Nephron (organoid): Measurements from ENCODE around the gene PAOX.

ENCODE experiments used
- H3K27ac Mint-ChIP-seq, 3 experiments: 2 replicates each; pipeline ENCODE4 v1.8.0; 2020; ENCODE audit warnings: mixed read lengths in 3 of 3, mild to moderate bottlenecking in 2 of 3, moderate library complexity in 1 of 3
- H3K27me3 Mint-ChIP-seq: 2 replicates; pipeline ENCODE4 v1.8.0; 2021; ENCODE audit warnings: low read depth, mild to moderate bottlenecking, moderate library complexity, mixed read lengths
- H3K36me3 Mint-ChIP-seq: 2 replicates; pipeline ENCODE4 v1.8.0; 2020; ENCODE audit warnings: low read depth, mixed read lengths
- H3K4me1 Mint-ChIP-seq: 2 replicates; pipeline ENCODE4 v1.8.0; 2020; ENCODE audit warnings: mixed read lengths
- H3K4me3 Mint-ChIP-seq, 3 experiments: 2 replicates each; pipeline ENCODE4 v1.8.0; 2020; ENCODE audit warnings: mild to moderate bottlenecking in 3 of 3, mixed read lengths in 3 of 3, moderate library complexity in 2 of 3
- H3K9me3 Mint-ChIP-seq: 2 replicates; pipeline ENCODE4 v1.8.0; 2020; ENCODE audit warnings: mixed read lengths
- TF ChIP-seq, protein P1 (sequence below), 3 experiments: fragments of 200-600 bp; sonication (generic); IDR thresholded peaks; one replicate each; pipeline ENCODE4 v1.5.0; 2021; ENCODE audit warnings: antibody characterized with exemption in 3 of 3; ENCODE audit not compliant: unreplicated experiment in 3 of 3

Gene PAOX

DNA sequence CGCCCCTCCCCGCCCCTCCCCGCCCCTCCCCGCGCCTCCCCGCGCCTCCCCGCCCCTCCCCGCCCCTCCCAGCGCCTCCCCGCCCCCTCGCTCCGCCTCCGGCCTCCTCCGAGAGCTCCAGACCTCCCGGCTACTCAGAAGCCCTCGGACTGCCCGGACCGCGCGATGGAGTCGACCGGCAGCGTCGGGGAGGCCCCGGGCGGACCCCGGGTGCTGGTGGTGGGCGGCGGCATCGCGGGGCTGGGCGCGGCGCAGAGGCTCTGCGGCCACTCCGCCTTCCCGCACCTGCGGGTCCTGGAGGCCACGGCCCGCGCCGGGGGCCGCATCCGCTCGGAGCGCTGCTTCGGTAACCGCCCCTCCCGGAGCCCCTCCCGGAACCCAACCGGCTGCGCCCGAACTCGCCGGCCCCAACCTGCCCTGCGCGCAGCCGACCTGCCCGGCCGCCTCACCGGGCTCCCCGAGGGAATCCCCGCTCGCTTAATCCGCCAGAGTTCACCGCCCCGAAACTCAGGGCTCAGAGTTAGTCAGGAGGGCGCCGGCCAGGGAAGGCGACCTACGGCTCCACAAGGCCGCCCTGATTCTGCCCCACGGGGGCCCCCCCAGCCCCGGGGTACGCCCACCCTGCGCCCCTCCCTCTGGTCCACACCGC is at the start of gene PAOX:
Gene PAOX, plus strand, starts transcription at position 111 of the 649 bp plus-strand sequence. Its CDS starts 55 bp downstream, at position 166.
- peaks cover 5% of the 10 kb centered on the region for H3K27me3 Mint-ChIP-seq
- peaks cover 15% of the 10 kb centered on the region for H3K4me1 Mint-ChIP-seq
- H3K27ac Mint-ChIP-seq, result peak within 1 kb of the TSS; percentile 23 to 61 (median 60)
- TF ChIP-seq, protein P1, sequence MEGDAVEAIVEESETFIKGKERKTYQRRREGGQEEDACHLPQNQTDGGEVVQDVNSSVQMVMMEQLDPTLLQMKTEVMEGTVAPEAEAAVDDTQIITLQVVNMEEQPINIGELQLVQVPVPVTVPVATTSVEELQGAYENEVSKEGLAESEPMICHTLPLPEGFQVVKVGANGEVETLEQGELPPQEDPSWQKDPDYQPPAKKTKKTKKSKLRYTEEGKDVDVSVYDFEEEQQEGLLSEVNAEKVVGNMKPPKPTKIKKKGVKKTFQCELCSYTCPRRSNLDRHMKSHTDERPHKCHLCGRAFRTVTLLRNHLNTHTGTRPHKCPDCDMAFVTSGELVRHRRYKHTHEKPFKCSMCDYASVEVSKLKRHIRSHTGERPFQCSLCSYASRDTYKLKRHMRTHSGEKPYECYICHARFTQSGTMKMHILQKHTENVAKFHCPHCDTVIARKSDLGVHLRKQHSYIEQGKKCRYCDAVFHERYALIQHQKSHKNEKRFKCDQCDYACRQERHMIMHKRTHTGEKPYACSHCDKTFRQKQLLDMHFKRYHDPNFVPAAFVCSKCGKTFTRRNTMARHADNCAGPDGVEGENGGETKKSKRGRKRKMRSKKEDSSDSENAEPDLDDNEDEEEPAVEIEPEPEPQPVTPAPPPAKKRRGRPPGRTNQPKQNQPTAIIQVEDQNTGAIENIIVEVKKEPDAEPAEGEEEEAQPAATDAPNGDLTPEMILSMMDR (IDR thresholded peaks at IDR 0.05; ENCODE audit: unreplicated experiment in 3 of 3), result no peak
- H3K36me3 Mint-ChIP-seq, result peaks cover 3% of the 10 kb centered on the region
- no peaks in the 10 kb centered on the region for H3K9me3 Mint-ChIP-seq
- peak within 1 kb of the TSS; percentile 84 to 88 (median 86) for H3K4me3 Mint-ChIP-seq

DNA sequence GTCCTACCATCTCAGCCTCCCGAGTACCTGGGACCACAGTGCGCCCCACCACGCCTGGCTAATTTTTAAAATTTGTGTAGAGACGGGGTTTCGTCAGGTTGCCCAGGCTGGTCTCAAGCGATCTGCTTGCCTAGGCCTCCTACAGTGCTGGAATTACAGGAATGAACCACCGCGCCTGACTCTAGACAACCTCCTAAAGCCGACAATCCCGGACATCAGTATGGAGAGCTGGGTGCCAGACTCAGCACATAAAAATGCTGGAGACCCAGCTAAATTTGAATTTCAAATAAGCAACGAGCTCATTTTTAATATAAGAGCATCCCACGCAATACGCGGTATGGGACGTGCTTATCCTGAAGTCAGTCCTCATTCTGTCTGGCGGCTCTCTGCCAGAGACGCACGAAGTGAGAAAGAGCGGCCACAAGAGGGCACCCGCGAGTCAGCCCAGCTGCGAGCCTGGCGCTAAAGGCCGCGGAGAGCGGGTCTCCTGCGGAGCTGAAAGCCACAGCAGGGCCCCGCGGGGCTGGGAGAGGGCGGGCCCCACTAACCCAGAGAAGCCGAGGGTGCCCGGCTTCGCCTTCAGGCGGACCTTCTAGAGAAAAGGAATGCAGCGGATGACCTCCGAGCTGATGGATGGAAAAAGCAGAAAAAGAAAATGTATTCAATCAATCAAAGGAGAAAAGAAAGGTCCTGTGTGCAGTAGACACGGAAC is 49.4 kb upstream of the PAOX start:
- H3K4me3 Mint-ChIP-seq, result peak overlapping the region; percentile 39 to 61 (median 42)
- H3K27ac Mint-ChIP-seq, result no peak overlapping the region
- peaks cover 19% of the 10 kb centered on the region for H3K9me3 Mint-ChIP-seq
- H3K36me3 Mint-ChIP-seq, result no peaks in the 10 kb centered on the region
- peaks cover 15% of the 10 kb centered on the region for H3K4me1 Mint-ChIP-seq
- H3K27me3 Mint-ChIP-seq, result peaks cover 89% of the 10 kb centered on the region
- TF ChIP-seq, protein P1 (IDR thresholded peaks at IDR 0.05; ENCODE audit: unreplicated experiment in 3 of 3), result peak; percentile 96 to 98 (median 97)

DNA sequence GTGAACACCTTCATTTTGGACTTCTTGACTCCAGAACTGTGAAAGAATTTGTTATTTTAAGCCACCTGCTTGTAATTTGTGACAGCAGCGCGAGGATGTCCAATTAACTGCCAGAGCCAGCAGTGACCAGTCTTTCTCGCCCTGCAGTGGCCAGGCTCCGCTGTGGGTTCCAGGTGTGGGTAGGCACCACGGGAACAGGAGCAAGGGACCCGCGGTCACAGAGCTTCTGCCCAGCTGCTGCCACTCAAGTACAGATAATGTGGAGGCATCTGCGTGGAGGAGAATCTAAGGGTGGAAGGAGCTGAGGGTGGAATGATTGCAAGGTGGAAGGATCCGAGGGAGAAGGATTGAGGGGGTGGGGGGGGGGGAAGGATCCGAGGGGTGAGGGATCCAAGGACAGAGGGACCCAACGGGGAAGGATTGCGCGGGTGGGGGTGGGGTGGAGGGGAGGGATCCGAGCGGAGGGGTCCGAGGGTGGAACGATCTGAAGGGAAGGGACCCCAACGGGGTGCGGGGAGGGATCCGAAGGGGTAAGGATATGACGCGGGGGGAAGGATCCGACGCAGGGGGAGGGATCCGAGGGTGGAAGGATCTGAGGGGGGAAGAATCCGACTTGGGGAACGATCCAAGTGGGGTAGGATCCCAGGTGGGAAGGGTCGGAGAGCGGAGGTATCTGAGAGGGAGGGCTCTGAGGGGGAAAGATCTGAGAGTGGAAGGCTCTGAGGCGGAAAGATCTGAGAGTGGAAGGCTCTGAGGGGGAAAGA is 45.9 kb upstream of the PAOX start:
- Mint-ChIP-seq H3K4me3 (no peak overlapping the region), H3K36me3 (no peaks in the 10 kb centered on the region), H3K27ac (no peak overlapping the region), H3K9me3 (peaks cover 19% of the 10 kb centered on the region), H3K4me1 (peaks cover 9% of the 10 kb centered on the region), H3K27me3 (peaks cover 74% of the 10 kb centered on the region)
- TF ChIP-seq, protein P1 (IDR thresholded peaks at IDR 0.05; ENCODE audit: unreplicated experiment in 3 of 3), result no peak

DNA sequence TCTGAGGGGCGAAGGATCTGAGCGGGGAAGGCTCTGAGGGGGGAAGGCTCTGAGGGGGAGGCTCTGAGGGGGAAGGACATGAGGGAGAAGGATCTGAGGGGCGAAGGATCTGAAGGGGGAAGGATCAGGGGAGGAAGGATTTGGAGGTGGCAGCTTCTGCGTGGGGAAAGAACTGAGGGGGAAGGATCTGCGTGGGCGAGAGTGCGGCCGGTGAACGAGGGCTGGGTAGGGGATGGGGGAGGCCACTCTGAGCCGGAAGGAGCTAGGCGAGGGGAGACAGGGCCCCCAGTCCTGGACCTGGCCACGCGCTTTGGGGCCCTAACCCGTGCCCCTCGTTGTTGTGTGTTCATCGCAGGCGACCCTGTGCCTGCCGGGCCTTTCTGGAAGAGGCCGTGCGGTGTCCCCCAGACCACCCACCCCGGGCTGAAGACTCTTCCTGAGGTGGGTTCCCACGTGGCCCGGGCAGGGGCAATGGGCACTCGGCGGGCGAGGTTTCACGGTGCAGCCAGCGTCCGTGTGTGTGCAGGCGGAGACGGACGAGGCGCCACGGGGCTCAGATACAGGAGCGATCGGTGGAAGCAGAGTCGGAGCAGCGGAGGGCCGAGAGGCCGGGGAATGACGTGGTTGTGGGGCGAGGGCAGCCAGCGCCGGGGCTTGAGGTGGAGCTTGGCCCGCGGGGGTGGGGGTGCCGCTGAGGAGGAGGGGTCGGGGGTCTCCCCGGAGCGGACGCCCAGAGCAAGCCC is 44.4 kb upstream of the PAOX start:
- Mint-ChIP-seq H3K4me3 (peak overlapping the region; percentile 71 to 83 (median 78)), H3K27me3 (peaks cover 58% of the 10 kb centered on the region), H3K36me3 (no peaks in the 10 kb centered on the region), H3K27ac (no peak overlapping the region), H3K4me1 (peaks cover 2% of the 10 kb centered on the region), H3K9me3 (peaks cover 19% of the 10 kb centered on the region)
- TF ChIP-seq, protein P1 (IDR thresholded peaks at IDR 0.05; ENCODE audit: unreplicated experiment in 3 of 3), result no peak

DNA sequence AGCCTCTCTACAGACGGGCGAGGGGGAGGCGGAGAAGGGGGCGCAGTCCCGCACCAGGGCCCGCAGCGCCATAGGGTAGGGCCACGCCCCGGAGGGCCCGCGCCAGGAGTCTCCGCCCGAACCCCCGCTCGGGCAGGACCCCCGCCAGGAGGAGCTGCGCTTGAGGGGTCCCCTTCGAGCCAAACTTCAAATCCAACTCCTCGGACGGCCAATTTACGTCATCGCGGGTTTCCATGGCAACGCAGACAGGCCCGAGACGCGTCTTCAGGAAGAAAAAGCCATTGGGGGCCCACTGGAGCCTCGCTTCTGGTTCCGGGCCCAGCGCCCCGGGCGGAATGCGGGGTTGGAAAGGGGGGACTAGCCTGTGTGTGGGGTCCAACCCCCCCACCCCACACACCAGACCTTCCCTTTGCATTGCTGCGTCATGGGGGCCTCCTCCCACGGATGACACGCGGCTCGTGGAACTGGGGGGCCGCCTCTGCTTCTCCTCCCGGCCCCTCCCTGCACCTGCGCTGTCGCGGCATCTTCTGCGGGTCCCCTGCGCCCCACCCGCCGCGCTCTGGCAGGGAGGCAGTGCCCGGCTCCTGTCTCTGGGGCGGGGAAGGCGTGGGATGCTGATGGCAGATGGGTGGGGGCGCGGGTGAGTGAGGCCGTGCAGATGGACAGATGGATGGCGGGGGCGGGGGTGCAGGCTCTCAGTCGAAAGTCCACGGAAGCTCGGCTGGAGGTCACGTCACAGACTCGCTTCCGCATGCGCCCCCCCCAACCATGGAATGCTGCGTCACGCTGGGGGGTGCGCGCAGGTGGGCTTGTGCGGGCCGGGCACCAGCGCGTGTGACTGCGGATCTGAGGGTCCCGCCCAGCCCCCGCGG is 43.6 kb upstream of the PAOX start:
- H3K4me1 Mint-ChIP-seq, result no peaks in the 10 kb centered on the region
- peaks cover 52% of the 10 kb centered on the region for H3K27me3 Mint-ChIP-seq
- H3K4me3 Mint-ChIP-seq, result peak overlapping the region in 2 of 3 experiments; percentile 13 to 28
- peaks cover 19% of the 10 kb centered on the region for H3K9me3 Mint-ChIP-seq
- H3K36me3 Mint-ChIP-seq, result no peaks in the 10 kb centered on the region
- H3K27ac Mint-ChIP-seq, result no peak overlapping the region
- TF ChIP-seq, protein P1 (IDR thresholded peaks at IDR 0.05; ENCODE audit: unreplicated experiment in 3 of 3), result no peak
